ENCODE data around the gene CCDC88C. TPM values are rescaled to one million over a fixed set of nuclear protein-coding genes. Genes with fewer than 3 reads are reported as not detected.

CCDC88C gene
- total and polyA plus RNA-seq, 12 donors, result 1.5 to 6.5 (median 3.4) TPM

DNA sequence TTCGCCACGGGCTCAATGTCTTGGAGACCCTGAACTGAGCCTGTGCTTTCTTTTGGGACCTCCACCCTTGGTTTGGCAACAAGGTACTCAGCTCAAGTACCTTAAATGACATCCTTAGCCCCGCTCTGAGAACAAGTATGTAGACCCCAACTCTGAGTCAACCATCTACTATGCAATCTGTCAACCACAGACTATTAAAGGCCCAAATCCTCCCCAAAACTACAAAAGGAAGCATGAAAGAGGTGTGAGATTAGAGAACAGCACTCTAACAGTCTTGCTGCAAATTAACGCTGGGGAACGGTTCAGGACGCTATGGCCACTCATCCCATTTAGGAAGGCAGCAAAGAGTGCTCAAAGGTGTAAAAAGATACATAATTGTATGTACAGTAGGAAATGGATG is 52.1 kb downstream of the CCDC88C start:
- Histone ChIP-seq H3K4me1 (replicated peaks in 1 of 2) (no peaks in the 10 kb centered on the region), H3K27ac (no peak overlapping the region), H3K27me3 (no peaks in the 10 kb centered on the region), H3K4me3 (no peak overlapping the region), H3K36me3 (replicated peaks in 1 of 2) (no peaks in the 10 kb centered on the region), H3K9me3 (replicated peaks in 1 of 3) (no peaks in the 10 kb centered on the region)
- TF ChIP-seq, protein P1, sequence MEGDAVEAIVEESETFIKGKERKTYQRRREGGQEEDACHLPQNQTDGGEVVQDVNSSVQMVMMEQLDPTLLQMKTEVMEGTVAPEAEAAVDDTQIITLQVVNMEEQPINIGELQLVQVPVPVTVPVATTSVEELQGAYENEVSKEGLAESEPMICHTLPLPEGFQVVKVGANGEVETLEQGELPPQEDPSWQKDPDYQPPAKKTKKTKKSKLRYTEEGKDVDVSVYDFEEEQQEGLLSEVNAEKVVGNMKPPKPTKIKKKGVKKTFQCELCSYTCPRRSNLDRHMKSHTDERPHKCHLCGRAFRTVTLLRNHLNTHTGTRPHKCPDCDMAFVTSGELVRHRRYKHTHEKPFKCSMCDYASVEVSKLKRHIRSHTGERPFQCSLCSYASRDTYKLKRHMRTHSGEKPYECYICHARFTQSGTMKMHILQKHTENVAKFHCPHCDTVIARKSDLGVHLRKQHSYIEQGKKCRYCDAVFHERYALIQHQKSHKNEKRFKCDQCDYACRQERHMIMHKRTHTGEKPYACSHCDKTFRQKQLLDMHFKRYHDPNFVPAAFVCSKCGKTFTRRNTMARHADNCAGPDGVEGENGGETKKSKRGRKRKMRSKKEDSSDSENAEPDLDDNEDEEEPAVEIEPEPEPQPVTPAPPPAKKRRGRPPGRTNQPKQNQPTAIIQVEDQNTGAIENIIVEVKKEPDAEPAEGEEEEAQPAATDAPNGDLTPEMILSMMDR (IDR thresholded peaks at IDR 0.05), result no peak
- TF ChIP-seq POLR2A (IDR thresholded peaks at IDR 0.05), result no peak
- DNase-seq, result no peak
- intact Hi-C loops (cut with DNase I), result no loop called here
- 72 to 97% (median 77%) methylated on average over 6 of the region's 6 CpGs for WGBS, 4 donors

DNA sequence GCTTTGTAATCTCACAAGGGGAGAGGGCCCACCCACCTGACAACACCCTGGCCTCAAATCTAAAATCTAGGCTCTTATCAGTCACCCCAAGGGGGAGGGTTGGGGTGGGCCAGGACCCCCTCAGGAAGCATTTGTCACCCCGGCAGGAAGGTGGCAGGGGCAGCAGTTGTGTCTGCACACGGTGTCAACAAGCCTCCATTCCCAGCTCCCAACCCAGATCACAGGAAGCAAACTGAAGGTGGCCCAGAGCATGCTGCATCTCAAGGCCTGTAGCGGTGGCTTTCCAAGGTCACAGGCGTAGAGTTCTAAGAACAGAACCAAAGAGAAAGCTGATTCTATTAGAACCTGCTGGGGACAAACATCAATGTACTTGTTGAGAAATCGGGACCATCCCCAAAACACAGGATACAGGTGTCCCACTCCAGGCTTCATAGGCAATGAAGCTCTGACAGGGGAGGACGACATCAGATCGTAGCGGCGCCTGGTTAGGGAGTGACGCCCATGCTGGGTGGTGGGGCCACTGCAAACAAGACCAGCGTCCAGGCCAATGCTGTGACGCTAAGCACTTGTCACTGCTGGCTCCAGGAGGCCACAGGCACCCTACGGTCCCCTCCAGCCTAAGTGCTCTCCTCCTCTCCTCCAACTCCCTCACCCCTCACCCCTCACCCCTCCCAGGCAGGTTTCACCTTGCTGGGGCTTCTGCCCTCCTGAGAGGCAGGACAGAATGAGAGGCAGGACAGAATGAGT is 52.9 kb downstream of the CCDC88C start:
- no peaks in the 10 kb centered on the region for H3K27me3 ChIP-seq
- H3K4me1 ChIP-seq (replicated peaks in 1 of 2), result no peaks in the 10 kb centered on the region
- TF ChIP-seq, protein P1 (IDR thresholded peaks at IDR 0.05), result no peak
- no peak for TF ChIP-seq POLR2A (IDR thresholded peaks at IDR 0.05)
- H3K9me3 ChIP-seq (replicated peaks in 1 of 3), result no peaks in the 10 kb centered on the region
- no peak overlapping the region for H3K27ac ChIP-seq
- H3K36me3 ChIP-seq (replicated peaks in 1 of 2), result no peaks in the 10 kb centered on the region
- no peak overlapping the region for H3K4me3 ChIP-seq
- intact Hi-C loops (cut with DNase I), result no loop called here
- 80 to 84% (median 82%) methylated on average over 11 to 13 of the region's 13 CpGs for WGBS, 4 donors
- no peak for DNase-seq

DNA sequence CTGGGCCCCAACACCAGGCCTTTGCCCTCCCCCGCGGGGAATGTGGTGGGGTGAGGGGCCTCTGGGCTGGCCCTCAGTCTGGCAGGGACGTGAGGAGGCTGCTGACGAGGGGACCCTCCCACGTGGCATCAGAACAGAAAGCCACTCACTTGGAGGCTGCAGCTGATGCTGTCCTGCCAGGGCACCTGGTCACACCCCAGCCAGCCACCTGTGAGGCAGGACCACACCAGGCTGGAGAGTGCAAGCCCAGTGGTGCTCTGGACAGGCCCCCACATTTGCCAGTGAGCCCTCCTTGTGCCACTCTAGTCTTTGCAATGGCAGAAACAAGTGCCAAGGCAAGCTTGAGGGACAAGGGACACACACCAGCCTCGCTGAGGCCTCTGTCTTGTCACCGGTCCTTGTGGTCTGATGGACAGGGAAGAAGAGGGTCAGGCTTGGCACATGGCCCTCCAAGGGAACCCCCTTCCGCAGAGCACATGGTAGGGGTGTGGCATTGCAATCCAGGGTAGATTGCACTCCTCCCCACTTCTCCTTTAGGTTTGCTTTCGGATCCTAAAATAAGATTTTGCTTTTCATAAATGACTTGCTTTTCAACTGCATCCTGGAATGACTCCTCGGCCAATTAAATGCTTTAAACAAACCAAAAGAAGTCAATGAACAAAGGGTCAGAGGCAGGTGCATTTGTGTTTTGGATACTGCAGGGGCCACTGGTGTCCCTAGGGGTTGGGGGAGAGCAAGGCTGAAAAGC is 53.7 kb downstream of the CCDC88C start:
- intact Hi-C loops (cut with DNase I), result no loop called here
- no peaks in the 10 kb centered on the region for H3K9me3 ChIP-seq (replicated peaks in 1 of 3)
- no peaks in the 10 kb centered on the region for H3K36me3 ChIP-seq (replicated peaks in 1 of 2)
- peak in 3 of 7 donors; percentile 29 to 50 (median 36) for DNase-seq
- H3K4me3 ChIP-seq, result no peak overlapping the region
- no peaks in the 10 kb centered on the region for H3K4me1 ChIP-seq (replicated peaks in 1 of 2)
- no peaks in the 10 kb centered on the region for H3K27me3 ChIP-seq
- H3K27ac ChIP-seq, result no peak overlapping the region
- TF ChIP-seq, protein P1 (IDR thresholded peaks at IDR 0.05), result no peak
- no peak for TF ChIP-seq POLR2A (IDR thresholded peaks at IDR 0.05)
- 76 to 82% (median 77%) methylated on average over 9 to 10 of the region's 10 CpGs for WGBS, 4 donors

DNA sequence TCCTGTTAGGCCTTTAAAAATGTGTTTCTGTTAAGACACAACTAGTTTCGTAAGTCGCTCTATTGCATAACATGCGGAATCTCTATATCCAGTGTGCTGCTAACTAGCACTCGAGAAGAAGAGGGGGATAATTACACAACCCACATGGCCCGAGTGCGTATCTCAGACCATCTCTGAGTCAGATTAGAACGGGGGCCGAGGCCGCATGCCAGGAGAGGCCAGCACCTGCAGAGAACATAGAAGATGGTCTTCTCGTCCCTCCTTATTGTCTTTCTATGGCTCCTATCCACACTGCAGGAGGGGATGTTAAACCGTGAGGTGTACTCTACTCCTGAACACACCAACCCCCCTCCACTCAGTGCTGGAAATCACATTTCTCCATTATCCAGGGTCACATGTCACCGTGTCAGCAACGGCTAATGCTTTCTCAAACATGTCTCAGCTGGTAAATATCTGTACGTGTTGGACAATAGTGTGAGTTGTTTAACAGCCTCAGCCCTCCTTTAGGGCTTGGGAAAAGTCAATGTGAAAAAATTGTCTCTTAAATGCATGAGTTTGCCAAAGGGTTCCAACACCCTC is 56.3 kb downstream of the CCDC88C start:
- peak in 4 of 7 donors; percentile 28 to 57 (median 36) for DNase-seq
- Histone ChIP-seq H3K4me1 (replicated peaks in 1 of 2) (no peaks in the 10 kb centered on the region), H3K27ac (peak overlapping the region in 1 of 5 donors; percentile 45), H3K27me3 (no peaks in the 10 kb centered on the region), H3K4me3 (no peak overlapping the region), H3K9me3 (replicated peaks in 1 of 3) (no peaks in the 10 kb centered on the region), H3K36me3 (replicated peaks in 1 of 2) (no peaks in the 10 kb centered on the region)
- intact Hi-C loops (cut with DNase I), result no loop called here
- WGBS, 4 donors, result 61 to 80% (median 76%) methylated on average over 14 of the region's 14 CpGs
- no peak for TF ChIP-seq POLR2A (IDR thresholded peaks at IDR 0.05)
- TF ChIP-seq, protein P1 (IDR thresholded peaks at IDR 0.05), result no peak
